NCI-H1930 (cell line): ENCODE data around the gene NTRK2.
"Not testable (repeated sequence)": the region's sequence is repeated elsewhere in the genome, so short reads cannot be mapped to it uniquely, and the experiment has no call there.

Experiments
- DNase-seq, 2 experiments: peaks; one replicate each; lab custom pipeline; 2025; lab: John Stamatoyannopoulos, UW

NTRK2 gene

DNA sequence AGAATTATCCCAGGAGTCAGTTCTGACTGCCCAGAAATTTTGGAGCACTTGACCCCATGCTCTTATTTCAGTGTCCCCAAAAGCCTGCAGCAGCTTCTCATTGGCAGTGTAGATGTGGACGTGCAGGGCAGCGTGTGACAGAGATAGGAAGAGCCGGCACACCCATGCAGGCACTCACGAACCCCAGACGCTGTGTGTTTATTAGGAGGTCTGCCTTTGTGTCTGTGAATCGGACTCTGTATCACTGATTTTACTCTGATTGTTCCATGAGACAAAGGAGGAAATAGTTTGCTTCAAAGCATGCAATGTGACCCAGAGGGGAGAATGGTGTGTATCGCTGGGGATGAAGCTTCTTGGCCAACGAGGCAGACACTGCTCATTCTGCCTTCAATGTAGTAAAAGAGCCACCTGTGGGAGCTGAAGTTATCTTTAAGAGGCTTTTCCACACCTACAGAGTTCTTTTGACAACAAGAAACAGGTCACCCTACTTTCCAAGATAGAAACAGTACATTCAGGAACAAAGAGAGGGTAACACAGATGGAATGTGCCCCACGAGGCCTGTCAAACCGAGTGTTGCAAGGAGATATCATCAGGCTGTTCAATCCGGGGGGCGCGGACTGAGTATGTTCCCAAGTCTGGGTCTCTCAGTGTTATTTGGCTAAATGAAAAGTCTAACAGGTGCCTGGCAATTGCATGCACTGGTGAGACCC lies 224.0 kb downstream of the NTRK2 start:
- DNase-seq, result no peak

DNA sequence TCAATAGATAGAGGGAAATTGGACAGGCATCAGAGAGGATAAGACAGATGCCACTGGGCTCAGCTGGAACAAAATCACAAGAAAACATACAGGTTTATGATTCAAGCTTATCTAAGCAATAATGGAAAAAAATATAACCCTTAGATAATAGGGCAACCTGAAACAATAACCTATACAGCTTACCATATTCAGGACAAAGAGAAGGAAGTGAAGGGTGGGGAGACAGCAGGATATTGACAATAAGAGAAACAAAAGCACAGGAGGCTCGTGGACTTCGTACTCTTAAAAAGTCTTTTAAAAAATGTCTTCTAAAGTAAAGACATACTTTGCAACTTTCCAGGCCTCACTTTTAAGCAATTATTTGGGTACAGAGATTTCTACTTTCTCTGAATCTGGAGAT lies 225.3 kb downstream of the NTRK2 start:
- DNase-seq, result no peak

DNA sequence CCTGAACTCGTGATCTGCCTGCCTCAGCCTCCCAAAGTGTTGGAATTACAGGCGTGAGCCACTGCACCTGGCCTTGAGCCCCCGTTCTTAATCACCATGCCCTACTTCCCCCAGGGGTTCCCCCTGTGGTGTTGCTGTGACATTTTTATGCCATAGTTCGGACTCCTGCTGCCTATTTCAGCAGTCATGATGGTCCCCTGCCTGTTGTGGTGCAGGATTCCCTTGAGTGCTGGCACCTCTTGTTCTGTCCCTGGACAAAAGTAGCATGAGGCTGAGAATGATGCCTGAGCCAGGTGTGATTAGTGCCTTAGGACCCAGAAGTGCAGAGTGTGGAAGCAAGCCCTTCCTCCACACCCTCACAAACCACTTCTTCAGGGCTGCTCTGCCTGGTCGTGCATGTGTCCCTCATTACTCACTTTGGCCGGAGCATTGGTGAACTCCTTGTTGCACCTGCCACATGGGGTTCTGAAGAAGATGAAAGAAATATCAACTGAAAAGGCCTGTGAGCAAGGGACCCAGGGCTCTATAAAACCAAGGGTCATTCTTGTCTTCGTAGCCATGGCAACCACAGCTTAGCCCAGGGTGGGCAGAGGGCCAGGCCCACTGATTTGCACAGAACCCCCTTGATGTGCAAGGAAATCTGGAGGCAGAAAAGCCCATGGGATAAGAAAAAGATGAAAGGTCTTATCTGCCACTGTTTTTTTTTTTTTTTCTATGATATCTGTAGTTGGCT lies 228.0 kb downstream of the NTRK2 start:
- DNase-seq, result no peak

DNA sequence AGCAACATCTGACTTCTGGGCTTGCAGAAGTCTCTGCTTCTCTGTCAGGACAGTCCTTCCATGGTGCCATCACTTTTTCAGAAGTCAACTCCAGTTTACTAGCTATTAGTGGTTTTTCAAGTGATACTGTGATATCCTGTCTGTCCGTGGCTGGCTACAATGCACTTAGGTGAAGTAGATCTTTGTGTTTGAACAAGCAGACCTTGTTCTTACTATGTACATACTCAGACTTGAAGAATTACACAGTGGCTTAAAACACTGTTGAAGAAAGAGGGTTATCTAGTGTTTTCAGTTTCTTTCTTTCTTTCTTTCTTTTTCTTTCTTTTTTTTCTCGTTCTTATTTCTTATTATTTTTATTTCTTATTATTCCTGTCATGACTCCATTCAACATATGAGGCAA lies 228.7 kb downstream of the NTRK2 start:
- no peak for DNase-seq

DNA sequence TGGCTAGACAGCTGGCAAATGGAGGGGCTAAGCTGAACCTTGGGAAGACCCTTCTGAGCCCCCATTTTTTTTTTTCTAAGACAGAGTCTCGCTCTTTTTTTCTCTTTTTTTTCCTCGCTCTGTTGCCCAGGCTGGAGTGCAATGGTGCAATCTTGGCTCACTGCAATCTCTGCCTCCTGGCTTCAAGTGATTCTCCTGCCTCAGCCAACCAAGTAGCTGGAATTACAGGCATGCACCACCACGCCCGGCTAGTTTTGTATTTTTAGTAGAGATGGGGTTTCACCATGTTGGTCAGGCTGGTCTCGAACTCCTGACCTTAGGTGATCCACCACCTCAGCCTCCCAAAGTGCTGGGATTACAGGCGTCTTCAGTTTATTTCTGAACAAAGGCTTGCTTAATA lies 229.1 kb downstream of the NTRK2 start:
- not testable (repeated sequence) for DNase-seq

DNA sequence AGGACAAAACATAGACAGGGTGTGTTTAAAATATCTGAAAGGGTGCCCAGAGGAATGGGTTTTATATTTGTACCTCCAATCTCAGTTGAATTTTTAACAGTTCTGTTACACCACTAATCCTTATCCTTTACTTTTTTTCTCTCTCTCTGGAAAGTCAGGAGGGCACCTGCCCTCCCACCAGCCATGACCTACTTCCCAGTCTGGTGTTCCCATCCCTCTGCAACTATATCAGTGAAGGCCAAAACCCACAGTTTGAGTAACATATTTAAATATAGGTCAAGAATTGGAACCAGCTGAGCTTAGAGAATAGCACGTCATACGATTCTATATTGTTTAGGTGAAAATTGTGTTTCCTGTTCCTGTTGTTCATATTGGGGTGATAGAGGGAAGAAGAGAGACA lies 229.8 kb downstream of the NTRK2 start:
- no peak for DNase-seq

DNA sequence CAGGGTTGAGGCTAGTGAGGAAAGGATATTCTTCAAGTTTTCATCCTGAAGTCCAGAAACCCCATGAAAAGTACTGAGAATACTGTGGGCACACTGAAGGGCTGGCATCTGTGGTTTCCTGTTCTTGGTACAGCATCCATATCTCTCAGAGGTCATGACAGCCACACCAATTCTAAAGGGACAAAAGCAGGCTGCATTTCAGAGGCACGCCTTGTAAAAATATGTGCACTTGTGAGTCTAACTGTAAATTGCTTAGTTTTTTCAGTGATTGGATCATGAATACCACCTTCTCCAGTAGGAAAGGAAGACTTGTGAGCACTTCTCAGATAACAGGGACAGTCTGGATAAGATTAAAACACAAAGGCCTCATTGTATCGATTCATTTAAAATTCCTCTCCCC lies 230.9 kb downstream of the NTRK2 start:
- no peak for DNase-seq

DNA sequence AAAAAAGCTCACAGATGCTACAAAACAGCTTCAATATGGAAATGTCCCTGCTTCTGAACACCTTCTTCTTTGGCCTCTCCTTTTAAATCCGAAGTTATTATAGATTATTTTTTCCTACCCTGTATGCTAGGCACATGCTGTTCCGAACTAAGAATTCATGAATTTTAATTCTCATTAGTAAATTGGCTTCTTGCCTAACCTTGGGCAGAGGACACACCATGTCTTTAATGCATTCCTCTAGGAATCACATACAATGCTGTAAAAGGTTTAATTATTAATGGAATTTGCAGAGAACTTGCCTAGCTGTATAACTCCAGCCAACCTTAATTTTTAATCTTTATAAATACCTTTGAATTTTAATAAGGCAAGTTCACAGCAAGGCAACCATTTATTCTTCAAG lies 234.4 kb downstream of the NTRK2 start:
- DNase-seq, result no peak

DNA sequence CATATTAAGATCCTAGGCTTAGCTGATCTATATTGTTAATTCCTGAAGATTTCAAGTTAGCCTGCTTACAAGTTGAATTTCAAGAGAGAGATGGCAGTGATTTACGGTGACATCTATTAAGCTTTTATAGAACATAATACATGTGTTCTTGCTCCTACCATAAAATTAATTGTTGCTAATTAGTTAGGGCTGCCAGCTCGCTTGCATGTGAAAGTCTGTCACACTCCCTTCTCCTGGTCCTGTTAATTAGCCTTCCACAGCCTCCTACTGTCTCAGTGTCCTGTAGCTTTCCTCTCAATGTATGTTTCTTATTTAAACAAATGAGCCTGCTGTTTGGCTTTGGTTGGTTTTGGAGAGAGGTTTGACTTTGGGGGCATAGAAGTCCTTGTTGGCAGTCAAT lies 247.2 kb downstream of the NTRK2 start:
- DNase-seq, result no peak

DNA sequence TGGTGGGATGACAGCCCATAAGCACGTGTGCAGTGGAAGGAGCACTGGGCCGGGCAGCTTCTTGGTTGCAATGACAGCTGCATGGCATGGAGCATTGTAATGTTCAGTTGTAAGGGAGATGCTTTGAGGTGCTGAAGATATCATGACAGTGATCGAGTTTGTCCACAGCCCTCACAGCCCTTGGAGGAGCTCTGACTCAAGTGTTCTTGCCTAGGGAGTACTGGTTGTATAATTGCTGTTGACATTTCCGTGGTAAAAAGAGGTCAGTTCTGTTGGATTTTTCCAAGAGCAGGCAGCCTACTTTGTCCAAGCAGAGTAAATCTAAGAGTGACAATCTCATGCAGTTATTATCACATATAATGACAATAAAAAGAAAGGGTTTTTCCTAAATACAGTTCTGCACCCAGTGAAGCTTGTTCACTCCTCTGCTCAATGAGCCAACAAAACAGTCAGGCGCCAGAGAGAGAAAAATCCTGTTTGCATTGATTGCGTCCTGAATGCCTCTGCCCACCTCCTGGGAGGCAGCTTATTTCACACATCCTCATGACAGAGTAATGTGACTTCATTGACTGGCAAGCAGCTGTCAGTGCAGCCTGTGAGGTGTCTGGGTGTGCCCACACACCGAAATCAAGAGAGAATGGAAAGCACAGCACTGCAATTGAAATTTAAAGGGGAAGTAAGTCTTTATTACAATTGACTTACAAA lies 248.0 kb downstream of the NTRK2 start:
- peak; percentile 31 to 71 for DNase-seq

DNA sequence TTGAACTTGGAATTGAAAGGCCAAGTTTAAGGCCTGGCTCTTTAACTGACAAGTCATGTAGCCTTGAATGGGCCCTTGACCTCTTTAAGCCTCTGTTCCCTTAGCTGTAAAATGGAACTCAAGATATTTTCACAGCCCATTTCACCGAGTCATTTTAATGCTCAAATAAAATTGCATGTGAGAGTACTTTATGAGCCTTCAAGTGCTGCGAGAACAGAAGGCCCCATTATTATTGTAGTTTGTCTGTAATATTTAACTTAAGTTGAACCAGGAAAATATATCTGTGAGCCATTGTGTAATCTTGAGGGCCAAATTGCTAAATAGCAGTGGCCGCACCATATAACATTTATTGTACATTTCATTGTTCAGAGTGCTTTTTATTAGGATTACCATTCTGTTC lies 249.9 kb downstream of the NTRK2 start:
- DNase-seq, result no peak

DNA sequence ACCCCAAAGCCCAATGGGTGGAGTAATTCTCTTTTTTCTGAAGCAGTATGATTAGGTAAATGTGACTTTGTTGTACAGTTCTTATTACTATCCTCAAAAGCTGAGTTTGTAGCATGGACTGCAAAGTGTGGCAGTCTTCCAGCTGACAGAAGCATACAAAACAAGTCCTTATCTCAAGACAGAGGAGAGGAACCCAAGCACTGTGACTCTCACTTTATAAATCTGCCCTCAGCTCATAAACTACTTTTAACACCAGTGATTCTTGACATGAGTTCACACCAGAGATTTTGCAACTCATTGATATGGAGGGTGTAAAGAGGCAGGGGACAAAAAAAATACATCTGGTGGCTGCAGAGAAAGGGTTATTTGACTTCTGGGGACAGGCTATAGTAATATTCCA lies 251.6 kb downstream of the NTRK2 start:
- no peak for DNase-seq

DNA sequence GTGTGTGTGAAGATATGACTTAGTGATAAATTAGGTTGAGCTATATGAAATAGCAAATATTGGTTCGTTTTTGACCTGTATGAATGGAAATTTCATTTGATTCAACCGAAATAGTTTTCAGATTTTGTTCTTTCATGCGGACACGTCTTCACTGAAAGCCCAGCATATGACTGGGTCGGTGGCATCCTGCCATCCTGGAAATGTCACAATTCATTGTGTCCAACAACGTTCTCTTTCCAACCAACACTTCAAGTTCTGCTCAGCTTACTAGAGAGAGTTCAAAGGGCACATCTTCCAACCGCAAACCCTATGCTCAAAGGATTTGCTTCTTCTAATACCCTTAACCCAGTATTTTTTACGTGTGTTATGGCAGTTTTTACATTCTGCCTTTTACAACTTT lies 252.5 kb downstream of the NTRK2 start:
- no peak for DNase-seq

DNA sequence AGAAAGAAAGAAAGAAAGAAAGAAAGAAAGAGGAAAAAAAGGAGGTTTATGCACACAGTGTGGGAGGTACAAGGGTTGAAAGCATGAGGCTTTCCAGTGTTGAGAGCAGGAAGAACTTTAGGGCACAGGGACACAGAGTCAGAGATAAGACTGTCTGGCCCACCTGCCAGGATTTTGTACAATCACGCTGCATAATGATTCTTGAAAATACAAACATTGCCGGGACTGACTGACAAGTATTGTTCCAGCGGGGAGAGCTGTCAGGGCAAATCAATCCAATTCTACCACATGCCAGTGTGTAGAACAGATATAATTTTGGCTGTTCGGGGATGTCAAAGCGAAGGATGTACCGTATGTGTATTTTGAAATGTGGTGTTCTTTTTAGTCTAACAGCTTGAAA lies 254.7 kb downstream of the NTRK2 start:
- DNase-seq, result no peak

DNA sequence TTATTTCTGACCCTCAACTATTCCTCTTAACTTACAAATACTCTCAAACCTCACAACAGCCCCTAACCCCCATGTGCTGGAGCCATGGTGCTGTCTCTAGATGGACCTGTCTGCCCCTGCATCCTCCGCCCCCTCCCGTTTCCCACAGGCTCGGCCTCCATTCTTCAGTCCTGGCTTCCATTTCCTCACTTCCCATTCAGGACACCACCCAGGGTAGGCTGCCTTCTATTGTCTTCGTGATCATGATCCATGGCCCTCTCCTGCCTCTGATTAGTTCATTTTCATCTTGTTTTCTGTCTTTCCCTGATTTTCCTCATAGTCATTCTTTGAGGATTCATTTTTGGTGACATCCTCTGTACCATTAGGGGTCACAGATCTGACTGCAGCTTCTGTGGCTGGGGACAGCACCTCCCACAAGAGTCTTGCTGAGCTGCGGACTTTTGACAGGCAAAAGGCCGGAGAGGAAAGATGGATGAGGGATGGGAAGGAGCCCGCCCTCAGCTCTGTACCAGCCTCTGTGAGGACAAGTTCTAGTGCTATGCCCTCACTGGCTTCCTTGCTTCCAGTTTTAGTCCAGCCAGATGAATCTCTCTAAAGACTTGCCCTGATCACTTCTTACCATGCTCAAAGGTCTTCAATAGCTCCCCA lies 255.8 kb downstream of the NTRK2 start:
- DNase-seq, result no peak

DNA sequence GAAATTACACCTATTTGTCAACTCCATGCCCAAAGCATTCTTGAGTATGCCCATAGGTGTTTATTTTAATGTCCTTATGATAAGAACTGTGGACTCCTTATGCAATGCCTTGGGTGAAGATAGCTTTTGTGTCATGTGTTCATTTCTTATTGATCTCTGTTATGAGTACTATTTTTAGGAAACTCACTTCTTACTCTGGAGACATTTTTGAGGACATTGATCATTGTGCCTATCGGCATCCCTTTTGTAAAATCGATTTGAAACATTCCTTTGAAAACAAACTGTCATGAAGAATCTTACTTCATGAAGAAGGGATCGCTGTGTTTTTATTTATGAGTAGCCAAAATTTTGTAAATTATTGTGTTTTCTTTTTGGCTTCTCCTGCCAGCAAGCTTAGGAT lies 257.3 kb downstream of the NTRK2 start:
- no peak for DNase-seq

DNA sequence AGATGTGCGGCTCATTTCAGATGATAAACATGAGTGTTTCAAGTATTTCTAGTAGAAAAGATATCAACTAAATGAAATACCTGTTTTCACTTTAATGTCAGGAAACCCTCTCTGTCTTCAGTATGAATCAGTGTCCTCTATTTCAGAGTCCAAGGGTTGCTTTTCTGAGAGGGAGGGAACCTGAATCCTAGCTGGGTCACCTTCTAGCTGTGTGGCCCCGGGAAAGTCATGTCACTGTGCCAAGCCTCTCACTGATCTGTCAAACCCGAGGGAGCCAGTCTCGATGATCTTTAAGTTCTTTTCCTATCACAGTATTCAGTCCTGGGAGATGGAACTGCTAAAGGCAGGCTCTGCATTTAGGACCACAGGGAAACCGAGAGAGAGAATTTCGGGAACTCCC lies 258.9 kb downstream of the NTRK2 start:
- DNase-seq, result no peak

DNA sequence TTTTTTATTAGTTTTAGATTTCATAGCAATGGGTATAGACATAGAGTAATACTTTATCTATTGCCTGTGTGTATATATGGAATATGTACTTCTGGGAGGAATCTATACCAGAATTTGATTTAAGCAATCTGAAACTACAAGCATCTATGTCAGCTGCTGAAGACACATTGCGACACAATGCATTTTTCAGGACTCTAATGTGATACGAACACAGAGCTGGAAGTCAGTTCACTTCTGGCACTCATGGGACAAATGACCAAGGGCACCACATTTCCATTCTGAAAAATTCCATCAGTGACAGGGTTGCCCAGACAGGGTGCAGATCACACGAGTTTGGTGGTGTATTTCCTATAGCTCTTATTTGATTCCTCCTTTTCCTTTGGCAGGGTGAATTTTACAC lies 259.5 kb downstream of the NTRK2 start:
- DNase-seq, result no peak

DNA sequence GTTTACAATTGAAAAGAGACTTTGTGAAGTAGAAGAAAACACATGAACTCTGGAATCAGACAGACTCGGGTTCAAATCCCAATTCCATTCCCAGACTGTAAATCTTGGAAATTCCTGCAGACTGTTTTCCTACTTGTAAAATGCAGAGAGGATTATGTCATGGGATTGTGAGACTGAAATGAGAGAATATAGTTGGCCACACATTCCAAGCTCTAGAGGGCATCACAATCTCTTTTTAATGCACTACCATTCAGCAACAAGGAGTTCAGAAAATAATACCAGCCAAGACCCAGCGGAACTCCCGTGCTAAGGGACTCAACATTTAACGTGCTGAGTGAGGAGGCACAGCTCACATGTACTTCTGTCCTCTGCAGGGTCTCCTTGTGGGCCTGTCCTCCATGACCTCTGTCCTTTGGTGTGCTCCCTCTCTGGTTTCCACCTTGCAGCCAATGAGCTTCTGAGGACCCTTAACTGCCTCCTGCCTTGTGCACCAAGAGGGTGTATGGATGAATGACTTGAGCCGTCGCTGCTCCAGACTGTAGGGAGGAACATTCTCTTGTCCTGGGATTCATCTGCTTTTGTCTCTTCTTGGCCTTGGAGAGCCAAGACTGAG lies 263.5 kb downstream of the NTRK2 start:
- DNase-seq, result no peak

DNA sequence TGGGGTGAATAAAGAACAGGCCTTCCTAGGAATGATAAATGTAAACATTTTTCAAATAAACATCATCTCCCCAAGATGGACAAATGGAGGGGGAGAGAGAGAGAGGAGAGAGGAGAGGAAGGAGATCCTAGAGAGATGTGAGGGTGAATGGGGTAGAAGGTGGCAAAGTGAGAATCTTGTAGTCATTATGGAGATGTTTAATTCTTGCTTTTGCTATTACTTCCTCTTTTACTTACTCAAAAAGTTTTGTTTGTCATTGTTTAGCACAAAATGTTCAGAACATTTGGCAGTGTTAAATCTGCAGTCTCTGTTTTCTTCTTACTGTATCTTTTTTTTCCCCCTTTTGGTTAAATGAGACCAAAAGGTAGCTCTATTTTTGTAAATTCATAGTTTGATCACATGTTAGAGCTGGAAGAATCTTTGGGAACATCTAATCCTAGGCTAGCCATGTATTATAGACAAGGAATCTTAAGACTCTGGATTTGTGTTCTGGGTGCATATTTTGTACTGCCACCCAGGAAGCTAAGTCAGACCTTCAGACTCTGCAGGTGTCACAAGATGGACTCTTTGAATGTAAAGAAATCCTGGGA lies 266.1 kb downstream of the NTRK2 start:
- no peak for DNase-seq

DNA sequence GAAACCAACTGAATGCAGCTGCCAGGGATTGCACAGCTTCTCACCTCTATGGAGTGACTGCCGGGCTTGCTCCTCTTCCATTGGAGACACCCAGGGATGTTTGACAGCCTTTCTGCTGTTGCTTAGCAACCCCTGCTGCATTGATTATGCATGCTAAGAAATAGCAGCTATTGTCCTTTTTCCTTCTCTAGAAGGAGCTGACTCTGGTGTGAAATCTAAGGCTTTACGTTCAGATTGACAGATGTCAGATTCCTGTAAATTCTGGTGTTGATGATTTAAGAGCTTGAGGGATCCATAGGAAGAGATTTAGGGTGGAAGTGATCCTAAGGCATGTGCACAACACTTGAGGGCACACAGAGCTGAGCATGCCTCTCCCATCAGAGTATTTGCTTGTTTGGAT lies 267.7 kb downstream of the NTRK2 start:
- DNase-seq, result no peak

DNA sequence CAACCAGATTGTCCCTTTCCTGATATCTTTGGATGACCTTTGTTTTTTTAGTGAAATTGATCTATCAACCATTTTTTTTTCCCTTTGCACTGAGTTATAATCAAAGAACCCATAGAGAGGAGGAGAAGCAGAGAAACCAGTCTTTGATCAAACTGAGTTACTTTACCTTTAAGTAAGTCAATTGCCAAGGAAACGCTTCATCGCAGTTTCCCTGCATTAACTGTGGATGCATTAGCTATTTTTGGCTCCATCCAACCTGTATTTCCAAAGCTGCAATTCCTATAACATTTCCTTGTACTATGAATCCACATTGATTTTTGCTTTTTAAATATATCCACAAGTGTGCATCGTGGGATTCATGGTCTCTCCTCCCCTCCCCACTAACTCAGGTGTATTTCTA lies 268.1 kb downstream of the NTRK2 start:
- no peak for DNase-seq
